Ascending aorta (tissue), 2 donors: ENCODE measurements around the gene SCAF4. TPM values are rescaled to one million over a fixed set of nuclear protein-coding genes. Genes with fewer than 3 reads are reported as not detected.
"Not testable (repeated sequence)": the region's sequence is repeated elsewhere in the genome, so short reads cannot be mapped to it uniquely, and the experiment has no call there.

ENCODE experiments used
- DNase-seq, 2 donors: peaks; one replicate each; pipeline ENCODE4 v3.0.0-alpha.2; 2019; ENCODE audit warnings: low spot score in 2 of 2
- H3K27ac ChIP-seq, 2 donors: fragments of 200-600 bp; sonication (generic); one replicate each; pipeline ENCODE4 v1.5.1; 2016 to 2017; ENCODE audit warnings: mild to moderate bottlenecking in 1 of 2
- H3K27me3 ChIP-seq: fragments of 200-600 bp; sonication (generic); one replicate; pipeline ENCODE4 v1.5.1; 2017
- H3K36me3 ChIP-seq, 2 donors: fragments of 200-600 bp; sonication (generic); one replicate each; pipeline ENCODE4 v1.5.1; 2016
- H3K4me1 ChIP-seq, 2 donors: fragments of 200-600 bp; sonication (generic); one replicate each; pipeline ENCODE4 v1.5.1; 2016 to 2017; ENCODE audit warnings: mild to moderate bottlenecking in 1 of 2
- H3K4me3 ChIP-seq, 2 donors: fragments of 200-600 bp; sonication (generic); one replicate each; pipeline ENCODE4 v1.5.1; 2016 to 2017; ENCODE audit warnings: mild to moderate bottlenecking in 1 of 2
- H3K9me3 ChIP-seq, 2 donors: fragments of 200-600 bp; sonication (generic); one replicate each; pipeline ENCODE4 v1.5.1; 2016
- intact Hi-C: fragments of 100-400 bp; cut with DNase I; formaldehyde crosslinking; loops from one replicate; pipeline ENCODE4 v1.15.1; 2023
- total RNA-seq: library from RNA; depleted of rRNA; stranded (reverse); fragments of >200 nt; gene quantifications from one replicate; pipeline ENCODE4 v1.1.0, GENCODE V29; 2016
- TF ChIP-seq, protein P1 (sequence below), 3 experiments: fragments of 200-600 bp in 2 of 3; fragments of 450-650 bp in 1 of 3; sonication (generic) in 2 of 3; IDR thresholded peaks; one replicate each; pipeline ENCODE4 v1.5.1; 2016 to 2019; ENCODE audit warnings: antibody characterized with exemption in 3 of 3, mild to moderate bottlenecking in 1 of 3, moderate library complexity in 1 of 3

Gene SCAF4
- total RNA-seq, 1 donor from 2014 or later = 31.2 TPM

DNA sequence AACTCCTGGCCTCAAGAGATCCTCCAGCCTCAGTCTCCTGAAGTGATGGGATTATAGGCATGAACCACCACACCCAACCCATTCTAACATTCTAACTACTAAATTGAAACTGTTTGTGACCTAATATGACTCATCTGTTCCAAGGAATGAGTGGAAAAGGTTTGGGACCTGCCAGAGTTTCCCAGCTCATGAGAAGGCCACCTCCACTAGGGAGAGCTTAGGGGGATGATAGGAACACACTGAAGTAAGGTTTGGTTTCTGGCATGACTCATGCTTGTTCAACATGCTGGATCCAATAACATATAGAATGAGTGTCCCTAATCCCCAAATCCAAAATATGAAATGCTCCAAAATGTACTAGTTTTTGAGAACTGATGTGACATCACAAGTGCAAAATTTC lies 18.9 kb upstream of the SCAF4 start:
- H3K9me3 ChIP-seq = no peaks in the 10 kb centered on the region
- no peak for DNase-seq
- H3K4me3 ChIP-seq = no peak overlapping the region
- TF ChIP-seq, protein P1, sequence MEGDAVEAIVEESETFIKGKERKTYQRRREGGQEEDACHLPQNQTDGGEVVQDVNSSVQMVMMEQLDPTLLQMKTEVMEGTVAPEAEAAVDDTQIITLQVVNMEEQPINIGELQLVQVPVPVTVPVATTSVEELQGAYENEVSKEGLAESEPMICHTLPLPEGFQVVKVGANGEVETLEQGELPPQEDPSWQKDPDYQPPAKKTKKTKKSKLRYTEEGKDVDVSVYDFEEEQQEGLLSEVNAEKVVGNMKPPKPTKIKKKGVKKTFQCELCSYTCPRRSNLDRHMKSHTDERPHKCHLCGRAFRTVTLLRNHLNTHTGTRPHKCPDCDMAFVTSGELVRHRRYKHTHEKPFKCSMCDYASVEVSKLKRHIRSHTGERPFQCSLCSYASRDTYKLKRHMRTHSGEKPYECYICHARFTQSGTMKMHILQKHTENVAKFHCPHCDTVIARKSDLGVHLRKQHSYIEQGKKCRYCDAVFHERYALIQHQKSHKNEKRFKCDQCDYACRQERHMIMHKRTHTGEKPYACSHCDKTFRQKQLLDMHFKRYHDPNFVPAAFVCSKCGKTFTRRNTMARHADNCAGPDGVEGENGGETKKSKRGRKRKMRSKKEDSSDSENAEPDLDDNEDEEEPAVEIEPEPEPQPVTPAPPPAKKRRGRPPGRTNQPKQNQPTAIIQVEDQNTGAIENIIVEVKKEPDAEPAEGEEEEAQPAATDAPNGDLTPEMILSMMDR (IDR thresholded peaks at IDR 0.05) = no peak
- H3K27me3 ChIP-seq = no peaks in the 10 kb centered on the region
- H3K4me1 ChIP-seq = no peaks in the 10 kb centered on the region
- intact Hi-C loops = no loop called here
- no peak overlapping the region for H3K27ac ChIP-seq
- no peaks in the 10 kb centered on the region for H3K36me3 ChIP-seq

DNA sequence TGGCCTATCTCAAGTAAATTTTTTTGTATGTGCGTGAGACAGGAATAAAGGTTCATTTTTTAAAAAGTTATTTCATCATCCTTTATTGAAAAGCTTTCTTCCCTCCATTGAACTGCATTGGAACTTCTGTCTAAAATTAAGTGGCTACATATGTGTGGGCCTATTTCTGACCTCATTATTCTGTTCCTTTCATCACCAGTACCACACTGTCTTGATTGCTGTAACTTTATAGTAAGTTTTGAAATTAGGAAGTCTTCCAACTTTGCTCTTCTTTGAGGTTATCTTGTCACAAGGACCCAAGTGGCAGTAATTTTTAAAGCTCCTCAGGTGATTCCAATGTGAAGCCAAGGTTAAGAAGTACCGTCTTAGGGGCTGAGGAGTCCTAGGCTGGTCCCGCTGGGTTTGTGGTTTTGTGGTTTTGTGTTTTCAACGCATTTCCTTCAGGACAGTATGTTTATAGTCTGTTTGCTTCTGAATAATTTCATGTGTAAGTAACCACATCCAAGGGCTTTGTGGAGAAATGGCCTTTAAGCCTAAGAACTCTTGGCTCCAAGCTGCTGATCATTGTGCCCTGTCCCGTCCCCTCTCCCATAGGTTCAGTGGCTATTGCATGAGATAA lies 12.4 kb upstream of the SCAF4 start:
- intact Hi-C loops = no loop called here
- TF ChIP-seq, protein P1 (IDR thresholded peaks at IDR 0.05) = no peak
- H3K36me3 ChIP-seq = no peaks in the 10 kb centered on the region
- H3K9me3 ChIP-seq = no peaks in the 10 kb centered on the region
- H3K4me3 ChIP-seq = no peak overlapping the region
- no peak overlapping the region for H3K27ac ChIP-seq
- DNase-seq = no peak
- no peaks in the 10 kb centered on the region for H3K4me1 ChIP-seq
- no peaks in the 10 kb centered on the region for H3K27me3 ChIP-seq

DNA sequence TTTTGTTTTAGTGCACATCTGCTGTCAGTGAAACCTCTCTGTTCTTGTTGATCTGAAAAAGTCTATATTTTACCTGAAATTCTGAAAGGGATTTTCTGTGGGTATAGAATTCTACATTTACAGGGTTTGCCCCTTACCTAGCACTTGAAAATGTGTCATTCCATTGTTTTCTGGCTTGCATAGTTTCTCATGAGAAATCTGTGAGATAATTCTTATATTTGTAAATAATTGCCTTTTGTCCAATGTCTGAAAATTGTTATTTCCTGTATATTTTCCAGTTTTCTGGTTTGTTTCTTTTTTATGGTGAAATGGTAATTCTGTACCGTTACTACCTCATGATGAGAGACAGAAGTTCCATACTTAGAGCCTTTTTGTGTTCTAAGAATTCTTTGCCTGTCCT lies 11.8 kb upstream of the SCAF4 start:
- no peak for DNase-seq
- Histone ChIP-seq H3K4me1 (no peaks in the 10 kb centered on the region), H3K36me3 (no peaks in the 10 kb centered on the region), H3K27me3 (no peaks in the 10 kb centered on the region), H3K9me3 (no peaks in the 10 kb centered on the region), H3K27ac (no peak overlapping the region), H3K4me3 (no peak overlapping the region)
- intact Hi-C loops = no loop called here
- TF ChIP-seq, protein P1 (IDR thresholded peaks at IDR 0.05) = no peak

DNA sequence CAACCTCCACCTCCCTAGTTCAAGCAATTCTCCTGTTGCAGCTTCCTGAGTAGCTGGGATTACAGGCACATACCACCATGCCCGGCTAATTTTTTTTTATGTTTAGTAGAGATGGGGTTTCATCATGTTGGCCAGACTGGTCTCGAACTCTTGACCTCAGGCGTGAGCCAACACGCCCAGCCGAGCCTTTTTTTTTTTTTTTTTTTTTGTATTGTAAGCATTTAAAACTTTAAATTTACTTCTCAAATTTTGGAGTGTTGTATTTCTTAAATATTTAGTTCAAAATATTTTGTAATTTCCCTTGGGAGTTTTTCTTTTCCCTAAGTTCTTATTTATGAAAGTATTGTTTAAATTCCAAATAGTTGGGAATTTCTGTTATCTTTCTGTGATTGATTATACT lies 9.2 kb upstream of the SCAF4 start:
- Histone ChIP-seq H3K36me3 (no peaks in the 10 kb centered on the region), H3K27ac (no peak overlapping the region), H3K4me3 (no peak overlapping the region), H3K27me3 (no peaks in the 10 kb centered on the region), H3K4me1 (no peaks in the 10 kb centered on the region), H3K9me3 (no peaks in the 10 kb centered on the region)
- no peak for DNase-seq
- intact Hi-C loops = no loop called here
- TF ChIP-seq, protein P1 (IDR thresholded peaks at IDR 0.05) = no peak

DNA sequence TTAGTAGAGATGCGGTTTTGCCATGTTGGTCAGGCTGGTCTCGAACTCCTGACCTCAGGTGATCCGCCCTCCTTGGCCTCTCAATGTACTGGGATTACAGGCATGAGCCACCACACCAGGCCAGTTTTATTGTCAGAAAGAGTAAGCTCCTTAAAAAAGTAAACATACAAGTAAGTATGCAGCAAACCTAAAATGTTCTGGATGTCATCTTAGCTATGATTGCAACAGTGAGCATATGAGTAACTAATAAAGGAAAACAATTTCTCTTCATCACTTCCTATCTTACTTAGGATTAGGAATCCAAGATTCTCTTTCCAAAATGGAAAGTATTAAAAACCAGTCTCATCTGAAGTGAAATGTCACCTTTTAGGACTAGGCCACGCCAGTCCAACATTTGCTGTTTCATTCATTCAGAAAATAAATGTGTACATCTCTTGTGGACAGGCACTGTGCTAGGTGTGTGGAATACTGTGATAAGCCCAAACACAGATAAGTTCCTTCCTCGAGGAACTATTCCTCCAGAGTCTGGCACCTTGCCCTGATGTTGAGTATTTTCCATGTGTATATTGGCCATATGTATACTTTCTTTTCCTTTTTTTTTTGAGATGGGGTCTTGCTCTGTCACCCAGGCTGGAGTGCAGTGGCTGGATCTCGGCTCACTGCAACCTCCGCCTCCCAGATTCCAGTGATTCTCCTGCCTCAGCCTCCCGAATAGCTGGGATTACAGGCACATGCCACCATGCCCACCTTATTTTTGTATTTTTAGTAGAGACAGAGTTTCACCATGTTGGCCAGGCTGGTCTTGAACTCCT lies 5.9 kb upstream of the SCAF4 start:
- not testable (repeated sequence) for H3K9me3 ChIP-seq, H3K4me3 ChIP-seq, H3K27ac ChIP-seq, H3K36me3 ChIP-seq, DNase-seq, H3K27me3 ChIP-seq, H3K4me1 ChIP-seq
- intact Hi-C loops = loop anchor here (10.0 kb wide), 1 partner anchor 533 kb away; no protein-coding TSS in a partner anchor

DNA sequence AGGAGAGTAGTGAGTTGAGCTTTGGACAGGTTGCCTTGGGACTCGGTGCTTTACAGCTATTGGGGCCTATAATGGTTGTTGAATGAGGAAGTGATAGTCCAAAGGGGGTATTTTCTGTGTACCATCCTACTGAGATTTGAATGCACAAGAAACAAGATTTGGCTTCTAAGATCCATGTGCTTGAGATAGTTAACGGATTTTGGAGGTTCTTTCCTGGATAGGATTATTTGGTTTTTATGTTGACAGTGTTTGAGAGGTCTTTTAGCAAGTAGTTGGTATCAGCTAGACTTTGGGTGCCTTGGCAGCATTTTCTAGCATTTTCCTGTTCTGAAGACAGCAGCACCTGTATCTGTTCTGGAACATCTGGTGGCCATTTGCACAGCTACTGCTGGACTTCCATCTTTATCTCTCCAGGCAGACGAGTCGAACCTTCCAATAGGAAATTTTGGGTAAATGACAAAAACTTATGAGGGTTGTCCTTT lies 3.6 kb upstream of the SCAF4 start:
- Histone ChIP-seq H3K27me3 (no peaks in the 10 kb centered on the region), H3K36me3 (no peaks in the 10 kb centered on the region), H3K27ac (no peak overlapping the region), H3K4me3 (no peak overlapping the region), H3K9me3 (no peaks in the 10 kb centered on the region), H3K4me1 (peaks cover 4 to 15% of the 10 kb centered on the region in 2 donors)
- TF ChIP-seq, protein P1 (IDR thresholded peaks at IDR 0.05) = no peak
- DNase-seq = no peak
- intact Hi-C loops = loop anchor here (10.0 kb wide), 1 partner anchor 531 kb away; no protein-coding TSS in a partner anchor
